Parathyroid adenoma (tissue), 2 donors: ENCODE results near the gene ATP8B3.
"Not testable (repeated sequence)": the region's sequence is repeated elsewhere in the genome, so short reads cannot be mapped to it uniquely, and the experiment has no call there.

Experiments
- H2AFZ ChIP-seq: fragments of 300-600 bp; sonication (generic); one replicate; pipeline ENCODE4 v1.7.0; 2017; ENCODE audit warnings: antibody characterized with exemption, mild to moderate bottlenecking
- H3K27ac ChIP-seq: fragments of 300-600 bp; sonication (generic); one replicate; pipeline ENCODE4 v1.7.0; 2017
- H3K27me3 ChIP-seq: fragments of 300-600 bp; sonication (generic); one replicate; pipeline ENCODE4 v1.7.0; 2017; ENCODE audit warnings: low read length; ENCODE audit not compliant: control insufficient read depth, insufficient read depth
- H3K36me3 ChIP-seq: fragments of 300-600 bp; sonication (generic); one replicate; pipeline ENCODE4 v1.7.0; 2017; ENCODE audit warnings: low read length; ENCODE audit not compliant: control insufficient read depth, insufficient read depth
- H3K4me1 ChIP-seq: fragments of 300-600 bp; sonication (generic); one replicate; pipeline ENCODE4 v1.7.0; 2017; ENCODE audit warnings: control low read depth
- H3K4me2 ChIP-seq: fragments of 300-600 bp; sonication (generic); one replicate; pipeline ENCODE4 v1.7.0; 2017; ENCODE audit warnings: low read length
- H3K4me3 ChIP-seq: fragments of 300-600 bp; sonication (generic); one replicate; pipeline ENCODE4 v1.7.0; 2017; ENCODE audit warnings: low read depth, low read length
- H3K79me2 ChIP-seq: fragments of 300-600 bp; sonication (generic); one replicate; pipeline ENCODE4 v1.7.0; 2017; ENCODE audit warnings: control low read depth
- H3K9ac ChIP-seq: fragments of 300-600 bp; sonication (generic); one replicate; pipeline ENCODE4 v1.7.0; 2017; ENCODE audit warnings: mild to moderate bottlenecking
- H3K9me3 ChIP-seq: fragments of 300-600 bp; sonication (generic); one replicate; pipeline ENCODE4 v1.7.0; 2017; ENCODE audit warnings: low read length; ENCODE audit not compliant: control insufficient read depth
- CTCF ChIP-seq: fragments of 300-600 bp; sonication (generic); IDR thresholded peaks from one replicate; pipeline ENCODE4 v1.7.0; 2017; ENCODE audit warnings: antibody characterized with exemption, mild to moderate bottlenecking
- donor health status: primary hyperparathyroidism.

The ATP8B3 gene

GRCh38 chr19:1762243-1763117 is 49.6 kb downstream of the ATP8B3 start:
- no peak overlapping the region for H3K9ac ChIP-seq
- no peaks in the 10 kb centered on the region for H3K4me1 ChIP-seq
- H3K27me3 ChIP-seq: peaks cover 15% of the 10 kb centered on the region
- H3K36me3 ChIP-seq: no peaks in the 10 kb centered on the region
- H3K9me3 ChIP-seq: no peaks in the 10 kb centered on the region
- TF ChIP-seq CTCF: no peak
- H3K79me2 ChIP-seq: no peaks in the 10 kb centered on the region
- H3K4me3 ChIP-seq: no peak overlapping the region
- H3K4me2 ChIP-seq: no peak overlapping the region
- H2AFZ ChIP-seq: no peak overlapping the region
- H3K27ac ChIP-seq: no peak overlapping the region

- Histone ChIP-seq H3K9me3 (no peaks in the 10 kb centered on the region), H3K4me1 (no peaks in the 10 kb centered on the region), H3K4me3 (no peak overlapping the region), H3K36me3 (no peaks in the 10 kb centered on the region), H3K4me2 (no peak overlapping the region), H3K9ac (no peak overlapping the region), H3K27ac (no peak overlapping the region), H2AFZ (no peak overlapping the region), H3K79me2 (no peaks in the 10 kb centered on the region), H3K27me3 (peaks cover 18% of the 10 kb centered on the region)
- no peak for TF ChIP-seq CTCF
Measured at GRCh38 chr19:1761528-1762242, 50.4 kb downstream of the ATP8B3 start.

- H3K27me3 ChIP-seq: peaks cover 22% of the 10 kb centered on the region
- H3K9ac ChIP-seq, H3K4me2 ChIP-seq: not testable (repeated sequence)
Measured at GRCh38 chr19:1760786-1761527, 51.1 kb downstream of the ATP8B3 start.

GRCh38 chr19:1760020-1760419 is 52.1 kb downstream of the ATP8B3 start:
- Histone ChIP-seq H3K4me3 (no peak overlapping the region), H3K27me3 (peaks cover 25% of the 10 kb centered on the region)

More at GRCh38 chr19:1760786-1761527, 51.1 kb downstream of the ATP8B3 start:
- H3K9me3 ChIP-seq, H3K4me1 ChIP-seq, H3K4me3 ChIP-seq, H3K79me2 ChIP-seq, H3K36me3 ChIP-seq, H2AFZ ChIP-seq, H3K27ac ChIP-seq: not testable (repeated sequence)

More at GRCh38 chr19:1760020-1760419, 52.1 kb downstream of the ATP8B3 start:
- H3K9ac ChIP-seq: no peak overlapping the region
- H3K4me1 ChIP-seq: no peaks in the 10 kb centered on the region
- H3K9me3 ChIP-seq: no peaks in the 10 kb centered on the region
- H3K36me3 ChIP-seq: no peaks in the 10 kb centered on the region
- no peak overlapping the region for H3K27ac ChIP-seq
- no peaks in the 10 kb centered on the region for H3K79me2 ChIP-seq
- H2AFZ ChIP-seq: no peak overlapping the region
- no peak overlapping the region for H3K4me2 ChIP-seq
- no peak for TF ChIP-seq CTCF
